HCT116 (cell line): ENCODE measurements around the gene MYO5C. TPM values are rescaled to one million over a fixed set of nuclear protein-coding genes. Genes with fewer than 3 reads are reported as not detected.

Experiments
- ATAC-seq: fragments of 200-7000 bp; cut with Tn5 transposase; 2 replicates; pipeline ENCODE4 v1.9.1; 2020; ENCODE audit warnings: mild to moderate bottlenecking, moderate library complexity
- BruUV-seq: library from RNA; stranded (reverse); fragments of 400-500 nt; replicated peaks from 2 replicates; lab custom pipeline; 2021; lab: Mats Ljungman, UMichigan
- CTCF ChIA-PET: fragments of 300-600 bp; sonication (Branson Sonifier 250); formaldehyde crosslinking; loops from one replicate; lab custom pipeline; 2021; ENCODE audit warnings: antibody characterized with exemption; lab: Charles Lee
- POLR2A ChIA-PET: fragments of 300-600, 350-600 bp; sonication (Branson Sonifier 250); formaldehyde crosslinking; loops from one replicate; lab custom pipeline; 2021; ENCODE audit warnings: antibody characterized with exemption; lab: Charles Lee
- RAD21 ChIA-PET, 2 experiments: fragments of 300-600 bp; sonication (Branson Sonifier 250); formaldehyde crosslinking; loops; one replicate each; lab custom pipeline; 2023; ENCODE audit warnings: low total read pairs in 2 of 2; ENCODE audit not compliant: uncharacterized antibody in 2 of 2, unreplicated experiment in 2 of 2, low non-redundant PET in 1 of 2; lab: Charles Lee
- DNase-seq: peaks from one replicate; pipeline ENCODE4 v3.0.0-alpha.2; 2010; ENCODE audit warnings: low read depth, low spot score
- H2AFZ ChIP-seq: fragments of 200-600 bp; shearing (Covaris generic), sonication (generic); 2 replicates; pipeline ENCODE4 v1.6.1; 2017; ENCODE audit warnings: low read depth, mixed run types, mixed read lengths, antibody characterized with exemption, low read length; ENCODE audit not compliant: poor library complexity, severe bottlenecking
- H3K27ac ChIP-seq: 2 replicates; pipeline ENCODE4 v1.5.1; 2012; ENCODE audit warnings: low read depth, low read length
- H3K27me3 ChIP-seq: fragments of 200-600 bp; sonication (generic); 2 replicates; pipeline ENCODE4 v1.6.1; 2016; ENCODE audit warnings: mixed run types, low read length, mixed read lengths; ENCODE audit not compliant: insufficient read depth
- H3K36me3 ChIP-seq, 2 experiments: fragments of 200-500 bp in 1 of 2; fragments of 200-600 bp in 1 of 2; sonication (Bioruptor generic) in 1 of 2; sonication (generic) in 1 of 2; 2 replicates each; pipeline versions ENCODE4 v1.5.1 to v1.6.1; 2014 to 2016; ENCODE audit warnings: low read length in 2 of 2, inconsistent platforms in 1 of 2, mixed read lengths in 1 of 2, mixed run types in 1 of 2; ENCODE audit not compliant: insufficient read depth in 2 of 2, control insufficient read depth in 1 of 2
- H3K4me1 ChIP-seq, 2 experiments: fragments of 200-600 bp in 1 of 2; sonication (generic) in 1 of 2; 2 replicates each; pipeline versions ENCODE4 v1.5.1 to v1.6.1; 2012 to 2017; ENCODE audit warnings: low read length in 2 of 2, inconsistent platforms in 1 of 2, mild to moderate bottlenecking in 1 of 2, mixed read lengths in 1 of 2, mixed run types in 1 of 2, moderate library complexity in 1 of 2; ENCODE audit not compliant: insufficient read depth in 2 of 2, control insufficient read depth in 1 of 2
- H3K4me2 ChIP-seq: fragments of 200-600 bp; sonication (generic); 2 replicates; pipeline ENCODE4 v1.6.1; 2017; ENCODE audit warnings: mixed run types, low read length, mixed read lengths
- H3K4me3 ChIP-seq, 2 experiments: fragments of 200-600 bp in 1 of 2; sonication (generic) in 1 of 2; replicated peaks in 1 of 2; 2 replicates each; pipeline ENCODE4 v1.5.1; 2011 to 2016; ENCODE audit warnings: low read length in 2 of 2, control low read depth in 1 of 2, low read depth in 1 of 2, mild to moderate bottlenecking in 1 of 2, mixed read lengths in 1 of 2, mixed run types in 1 of 2
- H3K79me2 ChIP-seq: fragments of 200-600 bp; sonication (generic); 2 replicates; pipeline ENCODE4 v1.6.1; 2017; ENCODE audit warnings: mild to moderate bottlenecking, mixed run types, low read length, moderate library complexity, mixed read lengths; ENCODE audit not compliant: insufficient read depth
- H3K9ac ChIP-seq: fragments of 200-600 bp; sonication (generic); 2 replicates; pipeline ENCODE4 v1.6.1; 2016; ENCODE audit warnings: low read length, mixed read lengths
- H3K9me2 ChIP-seq: fragments of 200-600 bp; sonication (generic), shearing (Covaris generic); 2 replicates; pipeline ENCODE4 v1.6.1; 2017; ENCODE audit warnings: mixed run types, mild to moderate bottlenecking, moderate library complexity; ENCODE audit not compliant: insufficient read depth
- H3K9me3 ChIP-seq, 2 experiments: fragments of 200-500 bp in 1 of 2; fragments of 200-600 bp in 1 of 2; sonication (Bioruptor generic) in 1 of 2; sonication (generic) in 1 of 2; 2 replicates each; pipeline ENCODE4 v1.6.1; 2014 to 2017; ENCODE audit warnings: low read length in 2 of 2, mixed read lengths in 2 of 2, inconsistent platforms in 1 of 2, low read depth in 1 of 2, mild to moderate bottlenecking in 1 of 2, mixed run types in 1 of 2, moderate library complexity in 1 of 2; ENCODE audit not compliant: control insufficient read depth in 1 of 2, insufficient read depth in 1 of 2
- H4K20me1 ChIP-seq: fragments of 200-600 bp; sonication (generic), shearing (Covaris generic); 2 replicates; pipeline ENCODE4 v1.6.1; 2017; ENCODE audit warnings: mixed run types, mild to moderate bottlenecking, moderate library complexity; ENCODE audit not compliant: insufficient read depth
- POLR2A ChIP-seq: IDR thresholded peaks from 2 replicates; pipeline ENCODE4 v1.7.0; 2011; ENCODE audit warnings: borderline replicate concordance; ENCODE audit not compliant: insufficient read depth, insufficient read length; ENCODE audit errors: extremely low read depth
- SIN3A ChIP-seq: IDR thresholded peaks from 2 replicates; pipeline ENCODE4 v1.6.1; 2012; ENCODE audit warnings: low read depth
- ZFX ChIP-seq: fragments of 450-650 bp; IDR thresholded peaks from 2 replicates; pipeline ENCODE4 v1.6.1; 2017
- intact Hi-C: fragments of 100-400 bp; cut with micrococcal nuclease; formaldehyde crosslinking; loops from 2 replicates; pipeline ENCODE4 v1.10.0; 2022
- total RNA-seq: library from RNA; stranded (reverse); gene quantifications from one replicate; pipeline ENCODE4 v1.2.1, GENCODE V29; 2021; ENCODE audit not compliant: unreplicated experiment
- TF ChIP-seq, protein P1 (sequence below), 3 experiments: fragments of 200-600 bp in 1 of 3; sonication (generic) in 1 of 3; IDR thresholded peaks in 2 of 3; conservative IDR thresholded peaks in 1 of 3; 2 replicates each; pipeline ENCODE4 v1.5.1; 2012 to 2017; ENCODE audit warnings: low read depth in 2 of 3, low read length in 2 of 3, antibody characterized with exemption in 1 of 3, borderline replicate concordance in 1 of 3, control low read depth in 1 of 3, mild to moderate bottlenecking in 1 of 3, mixed read lengths in 1 of 3, mixed run types in 1 of 3, moderate library complexity in 1 of 3; ENCODE audit not compliant: insufficient read depth in 1 of 3
- TF ChIP-seq, protein P2 (sequence below): IDR thresholded peaks from 2 replicates; pipeline ENCODE4 v1.6.1; 2012; ENCODE audit warnings: low read depth

MYO5C gene
- total RNA-seq, 1 experiment from 2014 or later = 34.0 TPM

DNA sequence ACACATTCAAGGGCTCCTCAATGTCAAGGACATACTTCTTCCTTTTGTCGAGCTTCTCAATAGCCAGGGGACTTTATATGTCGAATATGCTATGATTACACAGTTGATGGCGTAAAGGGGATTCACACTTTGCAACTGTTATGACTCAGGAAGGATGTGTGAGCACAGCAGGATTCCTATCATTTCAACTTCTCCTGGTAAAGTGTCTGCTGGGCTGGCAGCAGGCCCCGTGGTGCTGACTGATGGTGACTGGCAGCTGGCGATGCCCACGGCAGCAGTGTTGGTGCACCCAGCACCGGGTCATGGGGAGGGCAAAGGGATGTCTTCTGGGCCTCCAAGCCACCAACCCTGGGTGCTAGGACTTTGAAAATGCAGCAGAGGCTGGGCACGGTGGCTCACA, 59.6 kb downstream of the MYO5C start:
- intact Hi-C loops = no loop called here
- Histone ChIP-seq H3K9ac (no peak overlapping the region), H3K79me2 (no peaks in the 10 kb centered on the region), H3K9me3 (no peaks in the 10 kb centered on the region), H3K36me3 (peaks cover 22 to 24% of the 10 kb centered on the region in 2 experiments; a peak in 3 of 4 replicates), H3K9me2 (no peaks in the 10 kb centered on the region), H3K27ac (no peak overlapping the region), H4K20me1 (no peaks in the 10 kb centered on the region), H3K4me2 (no peak overlapping the region), H2AFZ (no peak overlapping the region), H3K4me1 (no peaks in the 10 kb centered on the region), H3K4me3 (no peak overlapping the region), H3K27me3 (no peaks in the 10 kb centered on the region)
- ATAC-seq (no peak), DNase-seq (no peak)
- ChIA-PET POLR2A (interaction anchor here (1.4 kb wide), 1 partner anchor 14 kb away, joined by 3 read pairs; no protein-coding TSS in a partner anchor), RAD21 (no interaction called here), CTCF (interaction anchor here (1.7 kb wide), 1 partner anchor 9 kb away, joined by 8 read pairs; no protein-coding TSS in a partner anchor)
- BruUV-seq = no TSS peak
- TF ChIP-seq, protein P1, sequence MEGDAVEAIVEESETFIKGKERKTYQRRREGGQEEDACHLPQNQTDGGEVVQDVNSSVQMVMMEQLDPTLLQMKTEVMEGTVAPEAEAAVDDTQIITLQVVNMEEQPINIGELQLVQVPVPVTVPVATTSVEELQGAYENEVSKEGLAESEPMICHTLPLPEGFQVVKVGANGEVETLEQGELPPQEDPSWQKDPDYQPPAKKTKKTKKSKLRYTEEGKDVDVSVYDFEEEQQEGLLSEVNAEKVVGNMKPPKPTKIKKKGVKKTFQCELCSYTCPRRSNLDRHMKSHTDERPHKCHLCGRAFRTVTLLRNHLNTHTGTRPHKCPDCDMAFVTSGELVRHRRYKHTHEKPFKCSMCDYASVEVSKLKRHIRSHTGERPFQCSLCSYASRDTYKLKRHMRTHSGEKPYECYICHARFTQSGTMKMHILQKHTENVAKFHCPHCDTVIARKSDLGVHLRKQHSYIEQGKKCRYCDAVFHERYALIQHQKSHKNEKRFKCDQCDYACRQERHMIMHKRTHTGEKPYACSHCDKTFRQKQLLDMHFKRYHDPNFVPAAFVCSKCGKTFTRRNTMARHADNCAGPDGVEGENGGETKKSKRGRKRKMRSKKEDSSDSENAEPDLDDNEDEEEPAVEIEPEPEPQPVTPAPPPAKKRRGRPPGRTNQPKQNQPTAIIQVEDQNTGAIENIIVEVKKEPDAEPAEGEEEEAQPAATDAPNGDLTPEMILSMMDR (IDR thresholded peaks at IDR 0.05 in 2 of 3, conservative IDR thresholded peaks at IDR 0.05 in 1 of 3; ENCODE audit: borderline replicate concordance in 1 of 3, insufficient read depth in 1 of 3, low read depth in 2 of 3, low read length in 2 of 3) = no peak
- no peak for TF ChIP-seq POLR2A
- TF ChIP-seq, protein P2, sequence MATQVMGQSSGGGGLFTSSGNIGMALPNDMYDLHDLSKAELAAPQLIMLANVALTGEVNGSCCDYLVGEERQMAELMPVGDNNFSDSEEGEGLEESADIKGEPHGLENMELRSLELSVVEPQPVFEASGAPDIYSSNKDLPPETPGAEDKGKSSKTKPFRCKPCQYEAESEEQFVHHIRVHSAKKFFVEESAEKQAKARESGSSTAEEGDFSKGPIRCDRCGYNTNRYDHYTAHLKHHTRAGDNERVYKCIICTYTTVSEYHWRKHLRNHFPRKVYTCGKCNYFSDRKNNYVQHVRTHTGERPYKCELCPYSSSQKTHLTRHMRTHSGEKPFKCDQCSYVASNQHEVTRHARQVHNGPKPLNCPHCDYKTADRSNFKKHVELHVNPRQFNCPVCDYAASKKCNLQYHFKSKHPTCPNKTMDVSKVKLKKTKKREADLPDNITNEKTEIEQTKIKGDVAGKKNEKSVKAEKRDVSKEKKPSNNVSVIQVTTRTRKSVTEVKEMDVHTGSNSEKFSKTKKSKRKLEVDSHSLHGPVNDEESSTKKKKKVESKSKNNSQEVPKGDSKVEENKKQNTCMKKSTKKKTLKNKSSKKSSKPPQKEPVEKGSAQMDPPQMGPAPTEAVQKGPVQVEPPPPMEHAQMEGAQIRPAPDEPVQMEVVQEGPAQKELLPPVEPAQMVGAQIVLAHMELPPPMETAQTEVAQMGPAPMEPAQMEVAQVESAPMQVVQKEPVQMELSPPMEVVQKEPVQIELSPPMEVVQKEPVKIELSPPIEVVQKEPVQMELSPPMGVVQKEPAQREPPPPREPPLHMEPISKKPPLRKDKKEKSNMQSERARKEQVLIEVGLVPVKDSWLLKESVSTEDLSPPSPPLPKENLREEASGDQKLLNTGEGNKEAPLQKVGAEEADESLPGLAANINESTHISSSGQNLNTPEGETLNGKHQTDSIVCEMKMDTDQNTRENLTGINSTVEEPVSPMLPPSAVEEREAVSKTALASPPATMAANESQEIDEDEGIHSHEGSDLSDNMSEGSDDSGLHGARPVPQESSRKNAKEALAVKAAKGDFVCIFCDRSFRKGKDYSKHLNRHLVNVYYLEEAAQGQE = no peak
- no peak for TF ChIP-seq ZFX
- TF ChIP-seq SIN3A = no peak
